Tibial artery (tissue), 4 donors: ENCODE data around the gene FAT3.

Experiments used
- DNase-seq, 2 donors: peaks; one replicate each; pipeline ENCODE4 v3.0.0-alpha.2; 2019
- H3K27ac ChIP-seq, 2 donors: fragments of 200-600 bp; sonication (generic) in 1 of 2; 1 replicate in 1 of 2; 2 replicates in 1 of 2; pipeline ENCODE4 v1.5.1; 2018 to 2019; ENCODE audit warnings: mild to moderate bottlenecking in 1 of 2
- H3K27me3 ChIP-seq, 2 donors: fragments of 200-600 bp; sonication (generic) in 1 of 2; one replicate each; pipeline versions ENCODE4 v1.5.1 to v1.6.0; 2016 to 2019
- H3K36me3 ChIP-seq, 3 donors: fragments of 200-600 bp; sonication (generic) in 2 of 3; one replicate each; pipeline ENCODE4 v1.5.1; 2016 to 2019; ENCODE audit warnings: mild to moderate bottlenecking in 2 of 3
- H3K4me1 ChIP-seq, 4 donors: fragments of 200-600 bp; sonication (generic) in 2 of 4; 1 replicate in 3 of 4; 2 replicates in 1 of 4; pipeline ENCODE4 v1.5.1; 2016 to 2019
- H3K4me3 ChIP-seq, 2 donors: fragments of 200-600 bp; sonication (generic) in 1 of 2; 1 replicate in 1 of 2; 2 replicates in 1 of 2; pipeline ENCODE4 v1.5.1; 2018 to 2019; ENCODE audit warnings: mild to moderate bottlenecking in 2 of 2
- H3K9me3 ChIP-seq, 3 donors: fragments of 200-600 bp; sonication (generic) in 1 of 3; one replicate each; pipeline ENCODE4 v1.5.1; 2016 to 2019
- intact Hi-C: fragments of 100-400 bp; cut with DNase I; formaldehyde crosslinking; loops from one replicate; pipeline ENCODE4 v1.15.0; 2023; ENCODE audit warnings: low total_unique reads
- TF ChIP-seq, protein P1 (sequence below), 2 experiments: fragments of 200-600 bp in 1 of 2; fragments of 450-650 bp in 1 of 2; IDR thresholded peaks; one replicate each; pipeline ENCODE4 v1.5.1; 2017 to 2019; ENCODE audit warnings: antibody characterized with exemption in 2 of 2, mild to moderate bottlenecking in 1 of 2, moderate library complexity in 1 of 2

The FAT3 gene

DNA sequence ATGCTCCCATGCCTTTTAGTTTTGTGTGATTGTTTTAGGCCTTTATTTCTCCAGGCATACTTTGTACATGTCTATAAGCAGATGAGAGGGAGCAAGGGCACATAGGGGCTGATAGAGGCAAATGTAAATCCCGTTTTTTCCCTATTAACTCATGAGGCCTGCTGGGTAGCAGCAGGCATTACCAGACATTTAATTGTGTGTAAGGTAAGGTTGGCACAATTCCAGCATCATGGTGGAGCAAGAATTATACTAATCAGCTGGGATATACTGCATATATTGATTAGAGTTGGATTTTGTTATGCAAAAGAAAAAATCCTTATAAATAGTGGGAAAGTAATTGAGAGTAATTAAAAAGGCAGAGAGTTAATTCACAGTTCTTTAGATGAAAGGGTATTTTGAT lies 12.2 kb downstream of the FAT3 start:
- Histone ChIP-seq H3K27ac (no peak overlapping the region), H3K4me3 (no peak overlapping the region), H3K36me3 (no peaks in the 10 kb centered on the region), H3K27me3 (no peaks in the 10 kb centered on the region), H3K9me3 (no peaks in the 10 kb centered on the region), H3K4me1 (peaks cover 0 to 27% (median 2%) of the 10 kb centered on the region in 4 donors)
- no peak for DNase-seq
- TF ChIP-seq, protein P1, sequence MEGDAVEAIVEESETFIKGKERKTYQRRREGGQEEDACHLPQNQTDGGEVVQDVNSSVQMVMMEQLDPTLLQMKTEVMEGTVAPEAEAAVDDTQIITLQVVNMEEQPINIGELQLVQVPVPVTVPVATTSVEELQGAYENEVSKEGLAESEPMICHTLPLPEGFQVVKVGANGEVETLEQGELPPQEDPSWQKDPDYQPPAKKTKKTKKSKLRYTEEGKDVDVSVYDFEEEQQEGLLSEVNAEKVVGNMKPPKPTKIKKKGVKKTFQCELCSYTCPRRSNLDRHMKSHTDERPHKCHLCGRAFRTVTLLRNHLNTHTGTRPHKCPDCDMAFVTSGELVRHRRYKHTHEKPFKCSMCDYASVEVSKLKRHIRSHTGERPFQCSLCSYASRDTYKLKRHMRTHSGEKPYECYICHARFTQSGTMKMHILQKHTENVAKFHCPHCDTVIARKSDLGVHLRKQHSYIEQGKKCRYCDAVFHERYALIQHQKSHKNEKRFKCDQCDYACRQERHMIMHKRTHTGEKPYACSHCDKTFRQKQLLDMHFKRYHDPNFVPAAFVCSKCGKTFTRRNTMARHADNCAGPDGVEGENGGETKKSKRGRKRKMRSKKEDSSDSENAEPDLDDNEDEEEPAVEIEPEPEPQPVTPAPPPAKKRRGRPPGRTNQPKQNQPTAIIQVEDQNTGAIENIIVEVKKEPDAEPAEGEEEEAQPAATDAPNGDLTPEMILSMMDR (IDR thresholded peaks at IDR 0.05) = no peak
- intact Hi-C loops = no loop called here

DNA sequence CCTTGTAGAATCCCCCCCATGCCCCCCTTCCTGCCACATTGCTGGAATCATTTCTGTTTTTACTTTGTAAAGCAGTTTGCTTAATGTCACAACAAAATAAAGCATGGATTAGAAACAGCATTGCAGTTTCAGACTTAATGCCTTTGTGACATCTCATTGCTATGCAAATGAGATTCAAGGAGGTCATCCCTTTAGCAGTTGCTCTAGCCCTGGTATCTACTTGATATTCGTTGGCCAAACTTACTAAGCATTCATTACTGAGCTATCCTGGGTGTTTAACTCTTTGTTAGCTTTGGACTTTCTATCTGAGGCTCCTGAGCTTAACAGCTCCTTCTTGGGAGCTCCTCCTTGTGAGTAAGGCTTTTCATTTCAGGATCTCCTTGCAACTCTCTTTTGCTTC lies 16.3 kb downstream of the FAT3 start:
- Histone ChIP-seq H3K9me3 (no peaks in the 10 kb centered on the region), H3K36me3 (no peaks in the 10 kb centered on the region), H3K4me3 (no peak overlapping the region), H3K4me1 (peaks cover 0 to 41% (median 2%) of the 10 kb centered on the region in 4 donors), H3K27me3 (no peaks in the 10 kb centered on the region), H3K27ac (no peak overlapping the region)
- TF ChIP-seq, protein P1 (IDR thresholded peaks at IDR 0.05) = no peak
- no peak for DNase-seq
- intact Hi-C loops = no loop called here

DNA sequence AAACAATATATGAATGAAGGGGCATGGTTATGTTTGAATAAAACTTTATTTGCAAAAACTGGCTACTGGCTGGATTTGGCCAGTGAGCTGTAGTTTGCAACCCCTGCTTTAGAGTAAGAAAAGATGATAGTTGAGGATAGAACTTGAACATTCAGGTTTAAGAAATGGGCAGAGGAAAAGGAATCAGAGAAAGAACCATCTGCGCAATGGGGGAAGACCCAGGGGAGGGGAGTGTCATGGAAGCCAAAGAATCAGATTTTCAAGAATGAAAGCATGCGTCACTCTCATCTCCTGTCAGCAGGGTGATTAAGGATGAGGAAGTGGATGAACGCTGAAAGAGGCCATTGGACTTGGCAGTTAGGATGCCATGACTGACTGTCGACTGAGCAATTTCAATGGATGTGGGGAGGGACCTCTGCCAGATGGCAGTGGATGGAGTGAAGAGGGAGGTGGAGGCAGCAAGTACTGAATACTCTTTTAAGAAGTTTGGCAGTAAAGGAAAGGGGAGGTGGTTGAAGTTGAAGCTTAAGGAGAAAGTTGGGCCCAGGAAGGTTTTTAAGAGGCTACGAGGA lies 21.2 kb downstream of the FAT3 start:
- no peak for DNase-seq

DNA sequence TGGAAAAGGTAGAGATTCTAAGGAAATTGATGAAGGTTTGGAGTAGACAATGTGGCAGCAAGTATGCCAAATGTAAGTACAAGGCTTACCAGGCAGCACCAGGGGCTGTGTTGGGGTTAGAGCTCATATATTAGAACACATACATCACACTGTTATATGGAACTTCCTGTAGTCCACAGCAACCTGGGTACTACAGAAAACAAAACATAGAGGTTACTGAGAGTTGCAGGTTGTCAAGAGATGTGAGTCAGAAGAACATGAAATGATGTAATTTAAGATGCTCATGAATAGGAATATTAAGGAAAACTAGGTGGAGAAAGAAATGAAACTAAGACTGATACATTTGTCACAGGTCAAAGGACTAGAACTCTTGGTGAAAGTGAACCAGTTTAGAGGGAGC lies 22.0 kb downstream of the FAT3 start:
- H3K27me3 ChIP-seq = no peaks in the 10 kb centered on the region
- no peaks in the 10 kb centered on the region for H3K36me3 ChIP-seq
- no peaks in the 10 kb centered on the region for H3K9me3 ChIP-seq
- H3K4me1 ChIP-seq = peaks cover 0 to 27% (median 0%) of the 10 kb centered on the region in 4 donors
- no peak overlapping the region for H3K4me3 ChIP-seq
- TF ChIP-seq, protein P1 (IDR thresholded peaks at IDR 0.05) = no peak
- intact Hi-C loops = no loop called here
- no peak for DNase-seq
- no peak overlapping the region for H3K27ac ChIP-seq

More for the DNA sequence above, 21.2 kb downstream of the FAT3 start:
- peaks cover 0 to 31% (median under 1%) of the 10 kb centered on the region in 4 donors for H3K4me1 ChIP-seq
- TF ChIP-seq, protein P1 (IDR thresholded peaks at IDR 0.05) = no peak
- no peaks in the 10 kb centered on the region for H3K9me3 ChIP-seq
- no peaks in the 10 kb centered on the region for H3K27me3 ChIP-seq
- H3K27ac ChIP-seq = no peak overlapping the region
- intact Hi-C loops = no loop called here
- H3K4me3 ChIP-seq = no peak overlapping the region
- H3K36me3 ChIP-seq = no peaks in the 10 kb centered on the region

DNA sequence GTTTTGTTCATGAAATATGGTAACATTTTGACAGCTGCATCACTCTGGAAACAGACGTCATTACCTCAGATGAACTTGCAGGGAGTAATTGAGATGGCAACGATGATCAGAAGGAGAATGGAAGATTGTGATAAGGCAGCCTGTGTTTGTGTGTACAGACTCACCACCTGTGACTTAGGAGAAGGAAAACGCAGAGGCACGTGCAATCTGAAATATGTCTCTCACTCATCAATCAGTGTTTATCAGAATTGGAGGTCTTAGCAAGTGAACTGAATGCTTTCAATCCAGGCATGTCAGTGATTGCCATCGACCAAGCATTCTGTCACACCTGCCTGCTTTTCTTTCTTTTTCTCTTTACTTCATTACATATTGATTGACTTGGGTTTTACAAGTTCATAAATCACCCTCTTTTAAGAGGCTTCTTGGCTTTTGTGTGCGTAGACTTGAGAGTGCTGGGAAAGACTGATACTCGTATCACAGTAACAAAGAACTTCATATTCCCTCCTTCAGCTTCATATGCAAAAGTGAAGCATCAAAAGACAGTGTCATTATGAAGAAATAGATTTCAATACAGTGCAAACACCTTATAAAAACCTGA lies 24.6 kb downstream of the FAT3 start:
- Histone ChIP-seq H3K36me3 (no peaks in the 10 kb centered on the region), H3K27me3 (no peaks in the 10 kb centered on the region), H3K4me1 (peaks cover 0 to 34% (median 4%) of the 10 kb centered on the region in 4 donors), H3K9me3 (no peaks in the 10 kb centered on the region), H3K27ac (no peak overlapping the region), H3K4me3 (no peak overlapping the region)
- TF ChIP-seq, protein P1 (IDR thresholded peaks at IDR 0.05) = no peak
- no peak for DNase-seq
- intact Hi-C loops = no loop called here
